ENCODE results near the gene PIK3CD. TPM values are rescaled to one million over a fixed set of nuclear protein-coding genes. Genes with fewer than 3 reads are reported as not detected.

The PIK3CD gene
- total RNA-seq, 1 donor from 2014 or later = 28.3 TPM

GRCh38 chr1:9603766-9604753 is 47.5 kb upstream of the PIK3CD start:
- H3K27ac ChIP-seq = no peak overlapping the region
- TF ChIP-seq CTCF (IDR thresholded peaks at IDR 0.05) = no peak
- H3K4me1 ChIP-seq = no peaks in the 10 kb centered on the region
- ATAC-seq = no peak
- intact Hi-C loops (cut with DNase I) = no loop called here
- H3K4me3 ChIP-seq = no peak overlapping the region
- peaks cover 67% of the 10 kb centered on the region for H3K36me3 ChIP-seq
- H3K9me3 ChIP-seq = no peaks in the 10 kb centered on the region
- DNase-seq = no peak
- H3K27me3 ChIP-seq (ENCODE audit: low read depth) = no peaks in the 10 kb centered on the region

- intact Hi-C loops (cut with DNase I) = no loop called here
- no peaks in the 10 kb centered on the region for H3K4me1 ChIP-seq
- no peak for TF ChIP-seq CTCF (IDR thresholded peaks at IDR 0.05)
Measured at GRCh38 chr1:9604836-9605235, 46.7 kb upstream of the PIK3CD start.

GRCh38 chr1:9605946-9606455 is 45.5 kb upstream of the PIK3CD start:
- H3K9me3 ChIP-seq = no peaks in the 10 kb centered on the region
- intact Hi-C loops (cut with DNase I) = no loop called here
- TF ChIP-seq CTCF (IDR thresholded peaks at IDR 0.05) = no peak
- no peaks in the 10 kb centered on the region for H3K27me3 ChIP-seq (ENCODE audit: low read depth)
- no peak overlapping the region for H3K27ac ChIP-seq
- H3K36me3 ChIP-seq = peaks cover 59% of the 10 kb centered on the region
- no peak for DNase-seq
- H3K4me1 ChIP-seq = no peaks in the 10 kb centered on the region
- no peak for ATAC-seq
- no peak overlapping the region for H3K4me3 ChIP-seq

More at GRCh38 chr1:9604836-9605235, 46.7 kb upstream of the PIK3CD start:
- H3K9me3 ChIP-seq = no peaks in the 10 kb centered on the region
- H3K36me3 ChIP-seq = peaks cover 67% of the 10 kb centered on the region
- no peak overlapping the region for H3K4me3 ChIP-seq
- no peak for DNase-seq
- no peaks in the 10 kb centered on the region for H3K27me3 ChIP-seq (ENCODE audit: low read depth)
- no peak overlapping the region for H3K27ac ChIP-seq
- no peak for ATAC-seq

GRCh38 chr1:9606458-9606857 is 45.1 kb upstream of the PIK3CD start:
- Histone ChIP-seq H3K9me3 (no peaks in the 10 kb centered on the region), H3K27ac (no peak overlapping the region), H3K4me3 (no peak overlapping the region), H3K4me1 (no peaks in the 10 kb centered on the region), H3K36me3 (peaks cover 54% of the 10 kb centered on the region), H3K27me3 (ENCODE audit: low read depth) (no peaks in the 10 kb centered on the region)
- intact Hi-C loops (cut with DNase I) = no loop called here
- TF ChIP-seq CTCF (IDR thresholded peaks at IDR 0.05) = no peak
- ATAC-seq (no peak), DNase-seq (no peak)

- H3K9me3 ChIP-seq = no peaks in the 10 kb centered on the region
- intact Hi-C loops (cut with DNase I) = no loop called here
- no peaks in the 10 kb centered on the region for H3K4me1 ChIP-seq
- H3K27me3 ChIP-seq (ENCODE audit: low read depth) = no peaks in the 10 kb centered on the region
- no peak overlapping the region for H3K4me3 ChIP-seq
- no peak for ATAC-seq
- no peak overlapping the region for H3K27ac ChIP-seq
- no peak for TF ChIP-seq CTCF (IDR thresholded peaks at IDR 0.05)
- DNase-seq = no peak
- peaks cover 52% of the 10 kb centered on the region for H3K36me3 ChIP-seq
Measured at GRCh38 chr1:9606948-9607347, 44.6 kb upstream of the PIK3CD start.

Measured in lower lobe of right lung (tissue), 2 donors.